Vagina (tissue), 2 donors: ENCODE measurements around the gene IL1RAPL2. TPM values are rescaled to one million over a fixed set of nuclear protein-coding genes. Genes with fewer than 3 reads are reported as not detected.

ENCODE experiments used
- DNase-seq, 2 donors: peaks; one replicate each; pipeline ENCODE4 v3.0.0-alpha.2; 2017; ENCODE audit errors: extremely low spot score in 2 of 2
- H3K27ac ChIP-seq: fragments of 200-600 bp; sonication (generic); one replicate; pipeline ENCODE4 v1.5.1; 2019
- H3K27me3 ChIP-seq: fragments of 200-600 bp; sonication (generic); one replicate; pipeline ENCODE4 v1.5.1; 2019
- H3K36me3 ChIP-seq, 2 donors: fragments of 200-600 bp; sonication (generic); one replicate each; pipeline ENCODE4 v1.5.1; 2017 to 2019
- H3K4me1 ChIP-seq: fragments of 200-600 bp; sonication (generic); one replicate; pipeline ENCODE4 v1.5.1; 2019
- H3K4me3 ChIP-seq, 2 donors: fragments of 200-600 bp; sonication (generic); 1 replicate in 1 of 2; 2 replicates in 1 of 2; pipeline ENCODE4 v1.5.1; 2016 to 2019
- H3K9me3 ChIP-seq: fragments of 200-600 bp; sonication (generic); one replicate; pipeline ENCODE4 v1.5.1; 2019
- POLR2A ChIP-seq, 2 donors: fragments of 450-650 bp; IDR thresholded peaks; one replicate each; pipeline ENCODE4 v1.6.1; 2017; ENCODE audit warnings: antibody characterized with exemption in 2 of 2, mild to moderate bottlenecking in 2 of 2, moderate library complexity in 2 of 2
- POLR2AphosphoS5 ChIP-seq, 2 donors: sonication (generic); formaldehyde crosslinking; IDR thresholded peaks; one replicate each; pipeline ENCODE4 v1.9.0; 2017; ENCODE audit warnings: antibody characterized with exemption in 2 of 2, mild to moderate bottlenecking in 2 of 2, low read depth in 1 of 2; ENCODE audit not compliant: insufficient read depth in 1 of 2
- intact Hi-C: fragments of 100-400 bp; cut with DNase I; formaldehyde crosslinking; loops from one replicate; pipeline ENCODE4 v1.15.1; 2023
- total RNA-seq: library from RNA; depleted of rRNA; stranded (reverse); fragments of >200 nt; gene quantifications from one replicate; pipeline ENCODE4 v1.2.3, GENCODE V29; 2016
- TF ChIP-seq, protein P1 (sequence below), 3 experiments: fragments of 450-650 bp in 2 of 3; fragments of 200-600 bp in 1 of 3; sonication (generic) in 1 of 3; IDR thresholded peaks; one replicate each; pipeline ENCODE4 v1.5.1; 2017 to 2019; ENCODE audit warnings: antibody characterized with exemption in 3 of 3, mild to moderate bottlenecking in 2 of 3, moderate library complexity in 2 of 3

The IL1RAPL2 gene
- total RNA-seq, 1 donor from 2014 or later = 0.25 TPM

- Histone ChIP-seq H3K4me3 (no peak overlapping the region), H3K9me3 (no peaks in the 10 kb centered on the region), H3K4me1 (no peaks in the 10 kb centered on the region), H3K27ac (no peak overlapping the region), H3K27me3 (no peaks in the 10 kb centered on the region), H3K36me3 (no peaks in the 10 kb centered on the region)
- intact Hi-C loops = no loop called here
- no peak for DNase-seq
- TF ChIP-seq POLR2AphosphoS5 (IDR thresholded peaks at IDR 0.05; ENCODE audit: insufficient read depth in 1 of 2, low read depth in 1 of 2) (no peak), POLR2A (IDR thresholded peaks at IDR 0.05) (no peak)
- TF ChIP-seq, protein P1, sequence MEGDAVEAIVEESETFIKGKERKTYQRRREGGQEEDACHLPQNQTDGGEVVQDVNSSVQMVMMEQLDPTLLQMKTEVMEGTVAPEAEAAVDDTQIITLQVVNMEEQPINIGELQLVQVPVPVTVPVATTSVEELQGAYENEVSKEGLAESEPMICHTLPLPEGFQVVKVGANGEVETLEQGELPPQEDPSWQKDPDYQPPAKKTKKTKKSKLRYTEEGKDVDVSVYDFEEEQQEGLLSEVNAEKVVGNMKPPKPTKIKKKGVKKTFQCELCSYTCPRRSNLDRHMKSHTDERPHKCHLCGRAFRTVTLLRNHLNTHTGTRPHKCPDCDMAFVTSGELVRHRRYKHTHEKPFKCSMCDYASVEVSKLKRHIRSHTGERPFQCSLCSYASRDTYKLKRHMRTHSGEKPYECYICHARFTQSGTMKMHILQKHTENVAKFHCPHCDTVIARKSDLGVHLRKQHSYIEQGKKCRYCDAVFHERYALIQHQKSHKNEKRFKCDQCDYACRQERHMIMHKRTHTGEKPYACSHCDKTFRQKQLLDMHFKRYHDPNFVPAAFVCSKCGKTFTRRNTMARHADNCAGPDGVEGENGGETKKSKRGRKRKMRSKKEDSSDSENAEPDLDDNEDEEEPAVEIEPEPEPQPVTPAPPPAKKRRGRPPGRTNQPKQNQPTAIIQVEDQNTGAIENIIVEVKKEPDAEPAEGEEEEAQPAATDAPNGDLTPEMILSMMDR (IDR thresholded peaks at IDR 0.05) = no peak
Measured at GRCh38 chrX:105269386-105269785, 703.4 kb downstream of the IL1RAPL2 start.

- H3K27me3 ChIP-seq = no peaks in the 10 kb centered on the region
- no peaks in the 10 kb centered on the region for H3K4me1 ChIP-seq
- no peak overlapping the region for H3K27ac ChIP-seq
- H3K4me3 ChIP-seq = no peak overlapping the region
- H3K9me3 ChIP-seq = no peaks in the 10 kb centered on the region
- TF ChIP-seq, protein P1 (IDR thresholded peaks at IDR 0.05) = no peak
- TF ChIP-seq POLR2A (IDR thresholded peaks at IDR 0.05) (no peak), POLR2AphosphoS5 (IDR thresholded peaks at IDR 0.05; ENCODE audit: insufficient read depth in 1 of 2, low read depth in 1 of 2) (no peak)
- intact Hi-C loops = no loop called here
- DNase-seq = no peak
- H3K36me3 ChIP-seq = no peaks in the 10 kb centered on the region
Measured at GRCh38 chrX:105273326-105273725, 707.3 kb downstream of the IL1RAPL2 start.

GRCh38 chrX:105274091-105274490, 708.1 kb downstream of the IL1RAPL2 start:
- TF ChIP-seq POLR2A (IDR thresholded peaks at IDR 0.05) (no peak), POLR2AphosphoS5 (IDR thresholded peaks at IDR 0.05; ENCODE audit: insufficient read depth in 1 of 2, low read depth in 1 of 2) (no peak)
- TF ChIP-seq, protein P1 (IDR thresholded peaks at IDR 0.05) = no peak
- Histone ChIP-seq H3K4me1 (no peaks in the 10 kb centered on the region), H3K27me3 (no peaks in the 10 kb centered on the region), H3K36me3 (no peaks in the 10 kb centered on the region), H3K4me3 (no peak overlapping the region), H3K9me3 (no peaks in the 10 kb centered on the region), H3K27ac (no peak overlapping the region)
- DNase-seq = no peak
- intact Hi-C loops = no loop called here

DNA sequence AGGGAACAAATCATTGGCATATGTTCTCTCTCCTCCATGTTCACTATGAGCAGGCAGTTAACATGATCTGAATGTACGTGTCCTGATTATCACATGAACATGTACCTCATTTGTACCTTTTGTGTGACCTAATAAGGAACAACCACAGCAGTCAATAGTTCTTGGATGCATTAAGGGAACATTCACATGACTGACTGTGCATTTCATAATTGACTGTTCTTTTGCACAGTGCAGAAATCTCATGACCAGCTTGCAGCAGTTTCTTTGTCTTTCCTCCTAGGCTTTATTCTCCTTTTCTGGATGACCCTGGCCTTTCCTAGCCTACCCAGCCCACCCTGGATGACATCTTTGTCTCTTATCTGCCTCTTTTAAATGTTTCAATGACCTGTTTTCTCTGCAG, 711.1 kb downstream of the IL1RAPL2 start:
- intact Hi-C loops = no loop called here
- Histone ChIP-seq H3K36me3 (no peaks in the 10 kb centered on the region), H3K4me1 (no peaks in the 10 kb centered on the region), H3K4me3 (no peak overlapping the region), H3K27ac (no peak overlapping the region), H3K9me3 (no peaks in the 10 kb centered on the region), H3K27me3 (no peaks in the 10 kb centered on the region)
- TF ChIP-seq, protein P1 (IDR thresholded peaks at IDR 0.05) = no peak
- TF ChIP-seq POLR2A (IDR thresholded peaks at IDR 0.05) (no peak), POLR2AphosphoS5 (IDR thresholded peaks at IDR 0.05; ENCODE audit: insufficient read depth in 1 of 2, low read depth in 1 of 2) (no peak)
- no peak for DNase-seq

DNA sequence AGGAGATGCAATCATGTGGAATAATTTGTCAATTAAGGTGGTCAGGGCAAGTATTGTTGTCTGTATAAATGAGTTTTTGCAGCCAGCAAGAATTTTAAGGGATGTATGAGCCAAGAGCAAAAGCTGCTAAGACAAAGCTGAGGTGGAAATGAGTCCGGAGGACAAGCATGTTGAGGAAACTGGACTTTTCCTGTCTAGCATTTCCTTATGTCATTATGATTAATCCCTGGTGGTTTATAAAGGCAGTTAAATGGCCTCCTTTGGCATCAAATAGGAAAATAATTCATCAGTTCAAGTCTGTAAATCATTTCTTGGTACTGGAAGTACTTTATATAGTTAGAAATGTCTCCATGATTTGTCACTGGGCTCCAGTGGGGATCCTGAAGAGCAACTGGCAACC, 716.1 kb downstream of the IL1RAPL2 start:
- intact Hi-C loops = no loop called here
- H3K4me3 ChIP-seq = no peak overlapping the region
- no peak for DNase-seq
- no peaks in the 10 kb centered on the region for H3K36me3 ChIP-seq
- no peaks in the 10 kb centered on the region for H3K27me3 ChIP-seq
- no peaks in the 10 kb centered on the region for H3K9me3 ChIP-seq
- no peaks in the 10 kb centered on the region for H3K4me1 ChIP-seq
- H3K27ac ChIP-seq = no peak overlapping the region
- TF ChIP-seq, protein P1 (IDR thresholded peaks at IDR 0.05) = no peak
- TF ChIP-seq POLR2AphosphoS5 (IDR thresholded peaks at IDR 0.05; ENCODE audit: insufficient read depth in 1 of 2, low read depth in 1 of 2) = no peak
- TF ChIP-seq POLR2A (IDR thresholded peaks at IDR 0.05) = no peak
